Gastroesophageal sphincter (tissue), 4 donors: ENCODE results near the gene LGALS3BP. TPM values are rescaled to one million over a fixed set of nuclear protein-coding genes. Genes with fewer than 3 reads are reported as not detected.

Source experiments
- ATAC-seq: fragments of 150-250 bp; one replicate; pipeline ENCODE4 v1.9.1; 2016; ENCODE audit warnings: mild to moderate bottlenecking, moderate library complexity
- H3K27ac ChIP-seq, 4 donors: fragments of 200-600 bp; sonication (generic) in 3 of 4; 1 replicate in 3 of 4; 2 replicates in 1 of 4; pipeline ENCODE4 v1.5.1; 2016 to 2019
- H3K27me3 ChIP-seq: fragments of 200-600 bp; sonication (generic); one replicate; pipeline ENCODE4 v1.5.1; 2019
- H3K36me3 ChIP-seq, 2 donors: fragments of 200-600 bp; sonication (generic); one replicate each; pipeline ENCODE4 v1.5.1; 2019; ENCODE audit warnings: control low read depth in 1 of 2
- H3K4me1 ChIP-seq, 3 donors: fragments of 200-600 bp; sonication (generic); 1 replicate in 2 of 3; 2 replicates in 1 of 3; pipeline ENCODE4 v1.5.1; 2016 to 2019; ENCODE audit warnings: control low read depth in 2 of 3
- H3K4me3 ChIP-seq, 2 donors: fragments of 200-600 bp; sonication (generic); one replicate each; pipeline ENCODE4 v1.5.1; 2019; ENCODE audit warnings: mild to moderate bottlenecking in 1 of 2, moderate library complexity in 1 of 2
- H3K9me3 ChIP-seq, 3 donors: fragments of 200-600 bp; sonication (generic); one replicate each; pipeline ENCODE4 v1.5.1; 2017 to 2019; ENCODE audit warnings: control low read depth in 2 of 3
- CTCF ChIP-seq, 4 experiments: fragments of 200-600 bp in 2 of 4; fragments of 450-650 bp in 2 of 4; sonication (generic) in 1 of 4; IDR thresholded peaks; one replicate each; pipeline ENCODE4 v1.5.1; 2017 to 2019; ENCODE audit warnings: antibody characterized with exemption in 4 of 4, mild to moderate bottlenecking in 2 of 4, moderate library complexity in 2 of 4
- EP300 ChIP-seq: sonication (generic); formaldehyde crosslinking; IDR thresholded peaks from one replicate; pipeline ENCODE4 v1.6.1; 2017; ENCODE audit warnings: antibody characterized with exemption, mild to moderate bottlenecking
- POLR2A ChIP-seq, 2 donors: fragments of 450-650 bp; IDR thresholded peaks; one replicate each; pipeline ENCODE4 v1.6.1; 2017; ENCODE audit warnings: antibody characterized with exemption in 2 of 2, mild to moderate bottlenecking in 2 of 2, moderate library complexity in 1 of 2
- POLR2AphosphoS5 ChIP-seq: sonication (generic); formaldehyde crosslinking; IDR thresholded peaks from one replicate; pipeline ENCODE4 v1.6.1; 2017; ENCODE audit warnings: antibody characterized with exemption
- WGBS, 2 donors: methylation state at CpG; one replicate each; pipeline ENCODE4 v1.1.5; 2018; ENCODE audit warnings: low coverage in 1 of 2; 5-methylcytosine and 5-hydroxymethylcytosine counted together
- total RNA-seq, 4 donors: library from RNA; depleted of rRNA; stranded (reverse); fragments of >200 nt; gene quantifications; one replicate each; pipeline ENCODE4 v1.1.0, GENCODE V29; 2016

Gene LGALS3BP
- total RNA-seq, 4 donors from 2014 or later: 101 to 260 (median 166) TPM

DNA sequence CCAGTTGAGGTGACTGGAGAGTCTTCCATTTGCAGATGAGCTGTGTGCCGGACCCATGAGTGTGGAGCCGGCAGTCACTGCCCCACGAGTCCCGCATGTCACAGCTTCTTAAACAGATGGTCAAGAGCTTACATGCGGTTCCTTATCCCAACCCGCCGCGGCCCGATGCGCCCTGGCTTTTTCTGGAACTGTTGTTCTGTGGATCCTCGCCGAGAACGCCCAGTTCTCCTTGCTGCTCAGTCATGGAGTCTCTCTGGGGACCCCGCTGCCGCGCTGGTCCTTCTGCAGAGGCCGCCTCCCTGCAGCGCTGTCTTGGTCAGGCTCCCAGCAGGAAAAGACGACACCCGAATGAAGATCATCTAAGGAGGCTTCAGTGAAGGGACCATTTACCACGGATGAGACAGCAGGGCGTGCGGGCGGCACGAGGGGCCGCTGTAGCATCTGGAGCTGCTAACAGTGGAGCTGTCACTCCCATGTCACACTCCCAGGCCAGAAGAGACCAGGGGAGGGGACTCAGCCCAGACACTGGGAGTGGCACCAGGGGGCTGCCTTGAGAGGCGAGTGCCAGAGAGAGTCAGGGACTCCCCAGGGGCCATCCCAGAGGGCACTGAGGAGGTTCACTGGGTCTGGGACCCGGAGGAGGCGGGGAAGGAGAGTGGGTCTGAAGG is 10.8 kb upstream of the LGALS3BP start:
- WGBS, 2 donors: 89 to 96% methylated on average over 8 to 13 of the region's 29 CpGs
- no peak for ATAC-seq
- H3K27ac ChIP-seq: no peak overlapping the region
- H3K27me3 ChIP-seq: no peaks in the 10 kb centered on the region
- H3K4me1 ChIP-seq: peaks cover 0 to 30% (median 0%) of the 10 kb centered on the region in 3 donors
- no peak for TF ChIP-seq POLR2A (IDR thresholded peaks at IDR 0.05)
- no peaks in the 10 kb centered on the region for H3K9me3 ChIP-seq
- H3K36me3 ChIP-seq: peaks cover 0 to 55% of the 10 kb centered on the region in 2 donors
- H3K4me3 ChIP-seq: no peak overlapping the region

GRCh38 chr17:78988152-78988551 is 8.4 kb upstream of the LGALS3BP start:
- Histone ChIP-seq H3K27ac (no peak overlapping the region), H3K27me3 (no peaks in the 10 kb centered on the region), H3K4me3 (no peak overlapping the region), H3K36me3 (peaks cover 0 to 32% of the 10 kb centered on the region in 2 donors), H3K4me1 (peaks cover 0 to 30% (median 0%) of the 10 kb centered on the region in 3 donors), H3K9me3 (no peaks in the 10 kb centered on the region)
- WGBS, 2 donors: 52 to 61% methylated on average over 3 to 6 of the region's 6 CpGs
- TF ChIP-seq POLR2A (IDR thresholded peaks at IDR 0.05): no peak
- TF ChIP-seq CTCF (IDR thresholded peaks at IDR 0.05): no peak
- TF ChIP-seq POLR2AphosphoS5: no peak
- TF ChIP-seq EP300: no peak
- ATAC-seq: no peak

- WGBS, 2 donors: 4 to 21% methylated on average over 13 to 15 of the region's 15 CpGs
These were observed 7.1 kb upstream of the LGALS3BP start for GRCh38 chr17:78986649-78987328.

GRCh38 chr17:78986048-78986648 is 6.4 kb upstream of the LGALS3BP start:
- TF ChIP-seq CTCF (IDR thresholded peaks at IDR 0.05) (peak in 1 of 4 experiments; percentile 29), EP300 (no peak)
- H3K4me3 ChIP-seq: peak overlapping the region in 1 of 2 donors; percentile 40
- no peaks in the 10 kb centered on the region for H3K27me3 ChIP-seq
- WGBS, 2 donors: 16 to 18% methylated on average over 6 of the region's 6 CpGs
- no peaks in the 10 kb centered on the region for H3K9me3 ChIP-seq
- H3K4me1 ChIP-seq: peaks cover 0 to 30% (median 0%) of the 10 kb centered on the region in 3 donors
- peak overlapping the region; percentile 5 to 67 (median 56) for H3K27ac ChIP-seq
- peak; percentile 74 for ATAC-seq
- H3K36me3 ChIP-seq: peaks cover 0 to 14% of the 10 kb centered on the region in 2 donors

More at GRCh38 chr17:78986649-78987328, 7.1 kb upstream of the LGALS3BP start:
- Histone ChIP-seq H3K4me3 (peak overlapping the region; percentile 13 to 40), H3K36me3 (peaks cover 0 to 20% of the 10 kb centered on the region in 2 donors), H3K4me1 (peaks cover 0 to 30% (median 0%) of the 10 kb centered on the region in 3 donors), H3K27ac (peak overlapping the region; percentile 5 to 67 (median 56)), H3K9me3 (no peaks in the 10 kb centered on the region), H3K27me3 (no peaks in the 10 kb centered on the region)
- TF ChIP-seq CTCF (IDR thresholded peaks at IDR 0.05): peak in 1 of 4 experiments; percentile 6
- TF ChIP-seq EP300: no peak
- peak; percentile 48 for ATAC-seq

DNA sequence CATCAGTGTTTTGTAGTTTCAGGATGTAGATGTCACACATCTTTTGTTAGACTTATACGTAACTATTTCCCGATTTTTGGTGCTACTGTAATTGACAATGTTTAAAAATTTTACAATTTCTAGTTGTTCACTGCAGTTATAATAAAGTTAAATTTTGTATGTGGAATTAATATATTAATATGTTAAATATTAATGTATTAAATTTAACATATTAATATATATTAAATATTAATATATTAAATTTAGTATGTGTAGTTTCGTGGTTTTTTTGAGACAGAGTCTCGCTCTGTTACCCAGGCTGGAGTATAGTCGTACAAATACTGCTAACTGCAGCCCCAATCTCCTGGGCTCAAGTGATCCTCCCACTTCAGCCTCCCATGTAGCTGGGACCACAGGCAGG is 5.7 kb upstream of the LGALS3BP start:
- H3K4me3 ChIP-seq: no peak overlapping the region
- H3K36me3 ChIP-seq: peaks cover 0 to 6% of the 10 kb centered on the region in 2 donors
- TF ChIP-seq EP300 (no peak), POLR2AphosphoS5 (no peak), POLR2A (IDR thresholded peaks at IDR 0.05) (no peak), CTCF (IDR thresholded peaks at IDR 0.05) (no peak)
- no peaks in the 10 kb centered on the region for H3K9me3 ChIP-seq
- no peaks in the 10 kb centered on the region for H3K27me3 ChIP-seq
- H3K27ac ChIP-seq: peak overlapping the region in 2 of 4 donors; percentile 53 to 67
- ATAC-seq: no peak
- WGBS, 2 donors: 81 to 93% methylated on average over 5 of the region's 5 CpGs
- peaks cover 0 to 32% (median 0%) of the 10 kb centered on the region in 3 donors for H3K4me1 ChIP-seq
